OCI-LY1 (cell line): ENCODE results near the gene ATP6V0E1.

Experiments used
- CTCF ChIP-seq: fragments of 200-600 bp; sonication (generic), shearing (Covaris generic); IDR thresholded peaks from 2 replicates; pipeline ENCODE4 v1.5.1; 2017; ENCODE audit warnings: mild to moderate bottlenecking, antibody characterized with exemption, low read length, moderate library complexity, mixed read lengths
- EZH2 ChIP-seq: fragments of 200-600 bp; sonication (generic), shearing (Covaris generic); IDR thresholded peaks from 2 replicates; pipeline ENCODE4 v1.8.0; 2017; ENCODE audit warnings: borderline replicate concordance, mixed run types, mild to moderate bottlenecking, antibody characterized with exemption, low read length, moderate library complexity, mixed read lengths

- no peak for TF ChIP-seq CTCF
- no peak for TF ChIP-seq EZH2
These were observed 37.1 kb downstream of the ATP6V0E1 start for GRCh38 chr5:173020643-173021042.
